Peyer's patch (tissue), 4 donors: ENCODE data around the gene SUGCT.
"Not testable (repeated sequence)": the region's sequence is repeated elsewhere in the genome, so short reads cannot be mapped to it uniquely, and the experiment has no call there.

ENCODE experiments used
- POLR2A ChIP-seq, 2 donors: fragments of 450-650 bp; IDR thresholded peaks; one replicate each; pipeline ENCODE4 v1.5.1; 2017; ENCODE audit warnings: antibody characterized with exemption in 2 of 2, mild to moderate bottlenecking in 2 of 2, moderate library complexity in 2 of 2
- TF ChIP-seq, protein P1 (sequence below), 6 experiments: fragments of 450-650 bp in 4 of 6; fragments of 200-600 bp in 2 of 6; sonication (generic) in 1 of 6; IDR thresholded peaks; one replicate each; pipeline ENCODE4 v1.5.1; 2017 to 2019; ENCODE audit warnings: antibody characterized with exemption in 6 of 6, mild to moderate bottlenecking in 3 of 6, moderate library complexity in 1 of 6

GRCh38 chr7:40268810-40269209 lies 134.0 kb downstream of the SUGCT start:
- TF ChIP-seq, protein P1, sequence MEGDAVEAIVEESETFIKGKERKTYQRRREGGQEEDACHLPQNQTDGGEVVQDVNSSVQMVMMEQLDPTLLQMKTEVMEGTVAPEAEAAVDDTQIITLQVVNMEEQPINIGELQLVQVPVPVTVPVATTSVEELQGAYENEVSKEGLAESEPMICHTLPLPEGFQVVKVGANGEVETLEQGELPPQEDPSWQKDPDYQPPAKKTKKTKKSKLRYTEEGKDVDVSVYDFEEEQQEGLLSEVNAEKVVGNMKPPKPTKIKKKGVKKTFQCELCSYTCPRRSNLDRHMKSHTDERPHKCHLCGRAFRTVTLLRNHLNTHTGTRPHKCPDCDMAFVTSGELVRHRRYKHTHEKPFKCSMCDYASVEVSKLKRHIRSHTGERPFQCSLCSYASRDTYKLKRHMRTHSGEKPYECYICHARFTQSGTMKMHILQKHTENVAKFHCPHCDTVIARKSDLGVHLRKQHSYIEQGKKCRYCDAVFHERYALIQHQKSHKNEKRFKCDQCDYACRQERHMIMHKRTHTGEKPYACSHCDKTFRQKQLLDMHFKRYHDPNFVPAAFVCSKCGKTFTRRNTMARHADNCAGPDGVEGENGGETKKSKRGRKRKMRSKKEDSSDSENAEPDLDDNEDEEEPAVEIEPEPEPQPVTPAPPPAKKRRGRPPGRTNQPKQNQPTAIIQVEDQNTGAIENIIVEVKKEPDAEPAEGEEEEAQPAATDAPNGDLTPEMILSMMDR (IDR thresholded peaks at IDR 0.05) = not testable (repeated sequence)
- not testable (repeated sequence) for TF ChIP-seq POLR2A (IDR thresholded peaks at IDR 0.05)
